ENCODE results near the gene RAB25. TPM values are rescaled to one million over a fixed set of nuclear protein-coding genes. Genes with fewer than 3 reads are reported as not detected.

The RAB25 gene
- total and polyA plus RNA-seq, 9 donors: 0.28 to 38.6 (median 2.9) TPM; not detected in 1

DNA sequence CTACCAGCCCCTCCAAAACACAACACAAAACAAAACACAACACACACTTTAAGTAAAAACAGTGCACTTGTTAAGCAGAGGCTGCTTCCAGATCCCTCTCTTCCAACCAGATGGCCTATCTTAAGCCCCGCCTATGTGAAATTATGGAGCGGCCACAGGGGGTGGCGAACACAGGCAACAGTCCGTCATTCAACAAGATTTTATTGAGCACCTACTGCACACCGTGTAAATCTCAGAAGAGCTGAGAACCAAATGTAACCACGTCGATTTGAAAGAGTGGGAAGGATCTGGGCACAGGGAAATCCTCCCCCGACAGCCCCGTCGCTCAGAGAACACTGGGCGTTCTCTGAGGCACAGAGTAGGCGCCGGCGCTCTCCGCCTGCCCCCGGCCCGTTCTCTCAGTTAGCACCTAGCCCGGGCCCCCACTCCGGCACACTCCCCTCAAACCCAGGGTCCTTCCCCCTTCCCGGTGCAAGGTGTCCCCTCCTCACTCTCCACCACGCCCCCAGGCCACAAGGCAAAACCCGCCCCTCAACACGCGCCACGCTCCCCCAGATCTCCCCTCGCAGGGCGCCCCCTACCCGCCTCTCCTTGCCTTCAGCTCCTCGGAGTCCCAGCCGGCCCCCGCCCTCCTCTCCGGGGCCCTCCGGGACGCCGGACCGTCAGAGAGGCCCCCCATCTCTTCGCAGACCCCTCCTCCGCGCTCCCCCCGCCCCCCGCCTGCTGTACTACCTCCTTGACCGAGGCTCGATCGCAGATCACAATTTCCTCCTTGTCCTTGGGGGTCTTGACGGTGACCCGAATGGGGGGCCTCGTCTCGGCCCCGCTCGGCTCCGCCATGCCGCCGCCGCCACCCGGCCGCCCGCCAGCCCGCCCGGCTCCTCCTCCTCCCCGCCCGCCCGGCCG is 7.8 kb upstream of the RAB25 start:
- no peaks in the 10 kb centered on the region for H3K36me3 ChIP-seq
- H3K27ac ChIP-seq: peak overlapping the region; percentile 41 to 82
- H3K9me3 ChIP-seq: no peaks in the 10 kb centered on the region
- peak; percentile 65 to 81 (median 80) for DNase-seq
- H3K4me1 ChIP-seq (ENCODE audit: insufficient read depth): no peaks in the 10 kb centered on the region
- TF ChIP-seq POLR2A (IDR thresholded peaks at IDR 0.05): no peak
- TF ChIP-seq, protein P1, sequence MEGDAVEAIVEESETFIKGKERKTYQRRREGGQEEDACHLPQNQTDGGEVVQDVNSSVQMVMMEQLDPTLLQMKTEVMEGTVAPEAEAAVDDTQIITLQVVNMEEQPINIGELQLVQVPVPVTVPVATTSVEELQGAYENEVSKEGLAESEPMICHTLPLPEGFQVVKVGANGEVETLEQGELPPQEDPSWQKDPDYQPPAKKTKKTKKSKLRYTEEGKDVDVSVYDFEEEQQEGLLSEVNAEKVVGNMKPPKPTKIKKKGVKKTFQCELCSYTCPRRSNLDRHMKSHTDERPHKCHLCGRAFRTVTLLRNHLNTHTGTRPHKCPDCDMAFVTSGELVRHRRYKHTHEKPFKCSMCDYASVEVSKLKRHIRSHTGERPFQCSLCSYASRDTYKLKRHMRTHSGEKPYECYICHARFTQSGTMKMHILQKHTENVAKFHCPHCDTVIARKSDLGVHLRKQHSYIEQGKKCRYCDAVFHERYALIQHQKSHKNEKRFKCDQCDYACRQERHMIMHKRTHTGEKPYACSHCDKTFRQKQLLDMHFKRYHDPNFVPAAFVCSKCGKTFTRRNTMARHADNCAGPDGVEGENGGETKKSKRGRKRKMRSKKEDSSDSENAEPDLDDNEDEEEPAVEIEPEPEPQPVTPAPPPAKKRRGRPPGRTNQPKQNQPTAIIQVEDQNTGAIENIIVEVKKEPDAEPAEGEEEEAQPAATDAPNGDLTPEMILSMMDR (IDR thresholded peaks at IDR 0.05): no peak
- no peak for TF ChIP-seq EP300 (IDR thresholded peaks at IDR 0.05)
- WGBS, 3 donors: 0 to 1% (median 0%) methylated on average over 30 to 60 of the region's 63 CpGs
- H3K4me3 ChIP-seq: peak overlapping the region; percentile 83
- H3K27me3 ChIP-seq: no peaks in the 10 kb centered on the region
- intact Hi-C loops (cut with DNase I): no loop called here

DNA sequence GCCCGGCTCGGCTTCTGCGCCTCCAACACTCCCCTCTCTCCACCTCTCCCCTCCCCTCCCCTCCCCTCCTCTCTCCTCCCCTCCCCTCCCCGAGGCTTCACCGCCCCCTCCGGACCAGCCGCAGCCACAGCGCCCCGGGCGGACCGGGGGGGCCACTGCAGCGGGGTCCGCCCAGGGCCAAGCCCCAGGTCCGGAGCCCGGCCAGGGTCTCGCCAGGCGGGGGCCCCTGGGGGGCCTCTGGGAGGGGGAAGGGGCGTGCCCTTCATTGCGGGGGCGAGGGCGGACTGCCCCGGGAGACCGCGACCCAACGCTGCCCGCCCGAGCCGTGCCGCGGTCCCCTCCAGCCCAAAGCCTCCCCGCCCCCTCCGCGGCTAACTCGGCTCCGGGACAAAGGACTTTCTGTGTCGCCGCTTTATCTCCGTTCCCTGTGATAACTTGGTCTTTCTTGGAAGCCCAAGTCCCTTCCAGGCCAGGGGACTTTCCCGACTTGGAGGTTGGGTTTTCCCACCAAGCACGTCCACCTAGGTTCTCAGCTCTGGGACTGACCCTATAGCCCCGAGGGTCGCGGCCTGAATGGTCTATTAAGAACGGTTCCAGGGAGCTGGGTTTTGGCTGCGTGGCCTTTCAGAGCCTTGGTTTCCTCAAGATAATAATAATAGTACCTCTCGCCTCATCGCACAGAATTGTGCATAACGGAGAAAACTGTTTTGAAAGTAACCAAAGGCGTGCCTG is 7.0 kb upstream of the RAB25 start, which contains the start of gene UBQLN4:
TSS of gene UBQLN4 (minus strand) at position 31 of the 732 bp plus-strand sequence. CDS start 97 bp downstream, outside the sequence.
- Histone ChIP-seq H3K36me3 (no peaks in the 10 kb centered on the region), H3K9me3 (no peaks in the 10 kb centered on the region), H3K27me3 (no peaks in the 10 kb centered on the region), H3K4me3 (peak within 1 kb of the TSS; percentile 83), H3K4me1 (ENCODE audit: insufficient read depth) (no peaks in the 10 kb centered on the region), H3K27ac (peak within 1 kb of the TSS; percentile 82 to 84)
- intact Hi-C loops (cut with DNase I): loop anchor here in 1 of 4 donors (2.0 kb wide), 1 partner anchor 27 kb away; no protein-coding TSS in a partner anchor
- DNase-seq: peak; percentile 87 to 92 (median 89)
- TF ChIP-seq, protein P1 (IDR thresholded peaks at IDR 0.05): peak in 2 of 3 donors; percentile 26 to 56
- no peak for TF ChIP-seq POLR2A (IDR thresholded peaks at IDR 0.05)
- WGBS, 3 donors: 0 to 1% (median 1%) methylated on average over 33 to 46 of the region's 49 CpGs

DNA sequence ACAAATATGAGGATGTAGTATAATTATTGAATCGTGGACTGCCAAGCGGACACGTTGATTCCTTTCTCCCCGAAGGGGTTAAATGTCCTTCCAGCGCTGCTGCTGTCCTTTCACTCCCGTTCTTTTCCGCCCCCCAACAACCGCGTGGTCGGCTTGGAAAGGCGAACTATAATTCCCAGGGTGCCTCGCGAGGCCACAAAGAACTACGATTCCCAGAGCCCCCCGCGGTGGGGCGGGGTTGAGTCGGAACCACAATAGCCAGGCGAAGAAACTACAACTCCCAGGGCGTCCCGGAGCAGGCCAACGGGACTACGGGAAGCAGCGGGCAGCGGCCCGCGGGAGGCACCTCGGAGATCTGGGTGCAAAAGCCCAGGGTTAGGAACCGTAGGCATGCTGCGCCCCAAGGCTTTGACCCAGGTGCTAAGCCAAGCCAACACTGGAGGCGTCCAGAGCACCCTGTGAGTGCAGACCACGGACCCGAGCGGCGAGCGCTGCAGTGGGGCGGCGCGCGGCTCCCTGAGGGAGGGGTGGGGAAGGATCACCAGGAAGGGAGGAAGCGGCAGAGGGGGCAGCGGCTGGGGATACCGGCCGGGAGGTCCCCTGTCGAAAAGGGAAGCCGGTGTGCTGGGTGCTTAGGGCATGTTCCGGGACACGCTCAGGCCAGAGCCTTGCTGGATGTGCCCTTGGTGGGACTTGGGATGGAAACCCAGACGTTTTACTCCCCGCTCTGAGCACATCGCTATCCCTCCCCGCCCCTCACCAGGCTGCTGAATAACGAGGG is 6.3 kb upstream of the RAB25 start, which contains the start of gene LAMTOR2:
TSS of gene LAMTOR2 (plus strand) at position 283 of the 781 bp plus-strand sequence. CDS start at position 391, 108 bp downstream.
- H3K4me1 ChIP-seq (ENCODE audit: insufficient read depth): no peaks in the 10 kb centered on the region
- peak; percentile 96 to 98 (median 98) for DNase-seq
- peak within 1 kb of the TSS; percentile 83 for H3K4me3 ChIP-seq
- intact Hi-C loops (cut with DNase I): loop anchor here in 1 of 4 donors (2.0 kb wide), 1 partner anchor 26 kb away; no protein-coding TSS in a partner anchor
- 0 to 1% (median 0%) methylated on average over 52 to 53 of the region's 53 CpGs for WGBS, 3 donors
- H3K27ac ChIP-seq: peak within 1 kb of the TSS; percentile 82 to 84
- no peaks in the 10 kb centered on the region for H3K9me3 ChIP-seq
- H3K27me3 ChIP-seq: no peaks in the 10 kb centered on the region
- TF ChIP-seq, protein P1 (IDR thresholded peaks at IDR 0.05): peak in 2 of 3 donors; percentile 8 to 25
- TF ChIP-seq EP300 (IDR thresholded peaks at IDR 0.05) (no peak), POLR2A (IDR thresholded peaks at IDR 0.05) (peak; percentile 72)
- no peaks in the 10 kb centered on the region for H3K36me3 ChIP-seq

Data from ovary (tissue), 9 donors.